Suprapubic skin (tissue), 3 donors: ENCODE measurements around the gene DBP.

Experiments used
- EP300 ChIP-seq: sonication (generic); formaldehyde crosslinking; IDR thresholded peaks from one replicate; pipeline ENCODE4 v1.6.1; 2017; ENCODE audit warnings: antibody characterized with exemption
- POLR2A ChIP-seq, 2 donors: fragments of 450-650 bp; IDR thresholded peaks; one replicate each; pipeline ENCODE4 v1.6.1; 2017; ENCODE audit warnings: antibody characterized with exemption in 2 of 2, mild to moderate bottlenecking in 2 of 2, moderate library complexity in 2 of 2
- TF ChIP-seq, protein P1 (sequence below), 2 donors: fragments of 200-600 bp in 1 of 2; fragments of 450-650 bp in 1 of 2; sonication (generic) in 1 of 2; IDR thresholded peaks; one replicate each; pipeline ENCODE4 v1.5.1; 2016 to 2019; ENCODE audit warnings: antibody characterized with exemption in 2 of 2, mild to moderate bottlenecking in 1 of 2, moderate library complexity in 1 of 2

GRCh38 chr19:48609571-48610108 lies 27.5 kb downstream of the DBP start:
- TF ChIP-seq EP300 (no peak), POLR2A (IDR thresholded peaks at IDR 0.05) (no peak)
- TF ChIP-seq, protein P1, sequence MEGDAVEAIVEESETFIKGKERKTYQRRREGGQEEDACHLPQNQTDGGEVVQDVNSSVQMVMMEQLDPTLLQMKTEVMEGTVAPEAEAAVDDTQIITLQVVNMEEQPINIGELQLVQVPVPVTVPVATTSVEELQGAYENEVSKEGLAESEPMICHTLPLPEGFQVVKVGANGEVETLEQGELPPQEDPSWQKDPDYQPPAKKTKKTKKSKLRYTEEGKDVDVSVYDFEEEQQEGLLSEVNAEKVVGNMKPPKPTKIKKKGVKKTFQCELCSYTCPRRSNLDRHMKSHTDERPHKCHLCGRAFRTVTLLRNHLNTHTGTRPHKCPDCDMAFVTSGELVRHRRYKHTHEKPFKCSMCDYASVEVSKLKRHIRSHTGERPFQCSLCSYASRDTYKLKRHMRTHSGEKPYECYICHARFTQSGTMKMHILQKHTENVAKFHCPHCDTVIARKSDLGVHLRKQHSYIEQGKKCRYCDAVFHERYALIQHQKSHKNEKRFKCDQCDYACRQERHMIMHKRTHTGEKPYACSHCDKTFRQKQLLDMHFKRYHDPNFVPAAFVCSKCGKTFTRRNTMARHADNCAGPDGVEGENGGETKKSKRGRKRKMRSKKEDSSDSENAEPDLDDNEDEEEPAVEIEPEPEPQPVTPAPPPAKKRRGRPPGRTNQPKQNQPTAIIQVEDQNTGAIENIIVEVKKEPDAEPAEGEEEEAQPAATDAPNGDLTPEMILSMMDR (IDR thresholded peaks at IDR 0.05): no peak
